Liver (tissue), 9 donors: ENCODE results near the gene PRR15L. TPM values are rescaled to one million over a fixed set of nuclear protein-coding genes. Genes with fewer than 3 reads are reported as not detected.
"Not testable (repeated sequence)": the region's sequence is repeated elsewhere in the genome, so short reads cannot be mapped to it uniquely, and the experiment has no call there.

Experiments
- DNase-seq: peaks from one replicate; pipeline ENCODE4 v3.0.0-alpha.2; 2017; ENCODE audit warnings: low spot score
- H3K27ac ChIP-seq, 2 donors: one replicate each; pipeline ENCODE4 v1.7.0; 2013; ENCODE audit warnings: inconsistent platforms in 2 of 2, low read length in 2 of 2, control low read depth in 1 of 2, low read depth in 1 of 2, mild to moderate bottlenecking in 1 of 2
- H3K27me3 ChIP-seq, 4 donors: one replicate each; pipeline versions ENCODE4 v1.6.1 to v1.7.0; 2013; ENCODE audit warnings: low read length in 3 of 4, inconsistent platforms in 1 of 4, mild to moderate bottlenecking in 1 of 4, moderate library complexity in 1 of 4; ENCODE audit not compliant: control insufficient read depth in 4 of 4, insufficient read depth in 4 of 4
- H3K36me3 ChIP-seq, 4 donors: one replicate each; pipeline versions ENCODE4 v1.6.1 to v1.7.0; 2013; ENCODE audit warnings: low read length in 3 of 4, mild to moderate bottlenecking in 3 of 4, low read depth in 1 of 4, moderate library complexity in 1 of 4; ENCODE audit not compliant: control insufficient read depth in 4 of 4, insufficient read depth in 3 of 4
- H3K4me1 ChIP-seq, 4 donors: one replicate each; pipeline versions ENCODE4 v1.6.1 to v1.7.0; 2013; ENCODE audit warnings: low read length in 3 of 4, mild to moderate bottlenecking in 3 of 4, moderate library complexity in 1 of 4; ENCODE audit not compliant: control insufficient read depth in 4 of 4, insufficient read depth in 4 of 4
- H3K4me3 ChIP-seq, 3 donors: one replicate each; pipeline versions ENCODE4 v1.6.1 to v1.7.0; 2013; ENCODE audit warnings: low read length in 3 of 3, control low read depth in 1 of 3, low read depth in 1 of 3, mild to moderate bottlenecking in 1 of 3
- H3K9ac ChIP-seq, 2 donors: one replicate each; pipeline ENCODE4 v1.7.0; 2013; ENCODE audit warnings: low read length in 2 of 2, mild to moderate bottlenecking in 2 of 2, moderate library complexity in 2 of 2, control low read depth in 1 of 2, low read depth in 1 of 2
- H3K9me3 ChIP-seq, 4 donors: one replicate each; pipeline versions ENCODE4 v1.6.1 to v1.7.0; 2013; ENCODE audit warnings: low read length in 3 of 4; ENCODE audit not compliant: control insufficient read depth in 4 of 4
- ATF3 ChIP-seq: IDR thresholded peaks from 2 replicates; pipeline ENCODE4 v1.6.1; 2016; ENCODE audit warnings: antibody characterized with exemption
- CTCF ChIP-seq: fragments of 150-350 bp; IDR thresholded peaks from 2 replicates; pipeline ENCODE4 v1.5.1; 2017; ENCODE audit warnings: improper control_type of control experiment, low read depth, low read length; ENCODE audit not compliant: missing input control
- FOXA1 ChIP-seq: IDR thresholded peaks from 2 replicates; pipeline ENCODE4 v1.6.1; 2016; ENCODE audit warnings: antibody characterized with exemption
- FOXA2 ChIP-seq: IDR thresholded peaks from 2 replicates; pipeline ENCODE4 v1.6.1; 2016; ENCODE audit warnings: antibody characterized with exemption
- GABPA ChIP-seq, 2 donors: IDR thresholded peaks in 1 of 2; conservative IDR thresholded peaks in 1 of 2; 2 replicates each; pipeline ENCODE4 v1.6.1; 2016; ENCODE audit warnings: antibody characterized with exemption in 2 of 2, mild to moderate bottlenecking in 1 of 2, moderate library complexity in 1 of 2
- HNF4A ChIP-seq, 2 donors: conservative IDR thresholded peaks; 2 replicates each; pipeline ENCODE4 v1.6.1; 2016; ENCODE audit warnings: antibody characterized with exemption in 2 of 2, mild to moderate bottlenecking in 2 of 2
- HNF4G ChIP-seq: IDR thresholded peaks from 2 replicates; pipeline ENCODE4 v1.6.1; 2016; ENCODE audit warnings: antibody characterized with exemption
- JUND ChIP-seq, 2 donors: IDR thresholded peaks; 2 replicates each; pipeline ENCODE4 v1.6.1; 2016; ENCODE audit warnings: antibody characterized with exemption in 2 of 2
- MAX ChIP-seq: IDR thresholded peaks from 2 replicates; pipeline ENCODE4 v1.6.1; 2016; ENCODE audit warnings: antibody characterized with exemption
- RAD21 ChIP-seq, 2 donors: IDR thresholded peaks; 2 replicates each; pipeline ENCODE4 v1.6.1; 2016; ENCODE audit warnings: antibody characterized with exemption in 2 of 2, mild to moderate bottlenecking in 2 of 2
- REST ChIP-seq: IDR thresholded peaks from 2 replicates; pipeline ENCODE4 v1.6.1; 2016; ENCODE audit warnings: antibody characterized with exemption, mild to moderate bottlenecking
- SP1 ChIP-seq: IDR thresholded peaks from 2 replicates; pipeline ENCODE4 v1.6.1; 2018; ENCODE audit warnings: antibody characterized with exemption, mild to moderate bottlenecking
- TAF1 ChIP-seq: conservative IDR thresholded peaks from 2 replicates; pipeline ENCODE4 v1.6.1; 2016; ENCODE audit warnings: antibody characterized with exemption, mild to moderate bottlenecking
- YY1 ChIP-seq: IDR thresholded peaks from 2 replicates; pipeline ENCODE4 v1.6.1; 2016; ENCODE audit warnings: antibody characterized with exemption, mild to moderate bottlenecking
- ZBTB33 ChIP-seq: IDR thresholded peaks from 2 replicates; pipeline ENCODE4 v1.6.1; 2016; ENCODE audit warnings: antibody characterized with exemption
- WGBS: extraction: QIAGEN DNeasy Blood & Tissue Kit; methylation state at CpG from one replicate; pipeline ENCODE4 v1.1.7; 2013; 5-methylcytosine and 5-hydroxymethylcytosine counted together
- polyA plus RNA-seq, 2 donors: library from polyadenylated mRNA; stranded (reverse) in 1 of 2; unstranded in 1 of 2; fragments of 200-250 nt in 1 of 2; fragments of >200 nt in 1 of 2; fragmentation: Nextera tagmentation in 1 of 2; extraction: Ambion mirVana in 1 of 2; gene quantifications; one replicate each; pipeline versions ENCODE4 v1.2.1 to v1.2.3, GENCODE V29; 2013 to 2015
- total RNA-seq, 2 donors: library from RNA; depleted of rRNA; stranded (reverse); fragments of >200 nt; gene quantifications; one replicate each; pipeline ENCODE4 v1.2.3, GENCODE V29; 2014
- donor health status: healthy.
- donor health status: healthy.
- donor health status: healthy.
- donor health status: healthy.
- donor health status: healthy.

Gene PRR15L
- total and polyA plus RNA-seq, 4 donors, result 0.83 to 11.0 (median 1.9) TPM

- TF ChIP-seq MAX, result no peak
These were observed 31.5 kb upstream of the PRR15L start (continued) for GRCh38 chr17:47989159-47989558.

GRCh38 chr17:47988445-47988844 lies 30.8 kb upstream of the PRR15L start:
- H3K27ac ChIP-seq, H3K36me3 ChIP-seq, H3K4me1 ChIP-seq, H3K4me3 ChIP-seq, H3K27me3 ChIP-seq, H3K9me3 ChIP-seq, H3K9ac ChIP-seq, DNase-seq: not testable (repeated sequence)
- 100% methylated on average over 1 of the region's 1 CpG for WGBS

GRCh38 chr17:47987240-47987835 lies 29.7 kb upstream of the PRR15L start:
- TF ChIP-seq REST, result no peak
- TF ChIP-seq MAX, result no peak
- no peak for TF ChIP-seq HNF4A (conservative IDR thresholded peaks at IDR 0.05)
- TF ChIP-seq HNF4G, result no peak
- TF ChIP-seq GABPA (IDR thresholded peaks at IDR 0.05 in 1 of 2, conservative IDR thresholded peaks at IDR 0.05 in 1 of 2), result no peak
- TF ChIP-seq TAF1, result no peak
- TF ChIP-seq FOXA2, result no peak
- no peak for TF ChIP-seq CTCF
- TF ChIP-seq ZBTB33, result no peak
- TF ChIP-seq JUND (IDR thresholded peaks at IDR 0.05), result no peak
- no peak for TF ChIP-seq ATF3
- no peak for TF ChIP-seq SP1
- TF ChIP-seq RAD21 (IDR thresholded peaks at IDR 0.05), result no peak
- no peak for TF ChIP-seq YY1
- TF ChIP-seq FOXA1, result no peak

More at GRCh38 chr17:47987240-47987835, 29.7 kb upstream of the PRR15L start:
- no peaks in the 10 kb centered on the region for H3K27me3 ChIP-seq
- no peaks in the 10 kb centered on the region for H3K9me3 ChIP-seq
- no peak for DNase-seq
- no peak overlapping the region for H3K27ac ChIP-seq
- H3K4me1 ChIP-seq, result peaks cover 0 to 5% (median 1%) of the 10 kb centered on the region in 4 donors
- H3K9ac ChIP-seq, result no peak overlapping the region
- no peak overlapping the region for H3K4me3 ChIP-seq
- H3K36me3 ChIP-seq, result peaks cover 3 to 21% (median 10%) of the 10 kb centered on the region in 4 donors
- 55% methylated on average over 17 of the region's 17 CpGs for WGBS
